ENCODE measurements around the gene CTNNBL1. TPM values are rescaled to one million over a fixed set of nuclear protein-coding genes. Genes with fewer than 3 reads are reported as not detected.
A peak's percentile ranks its signal among the peaks of the same experiment; 100 is the strongest.

CTNNBL1 gene
- total and polyA plus RNA-seq, 8 donors = 36.0 to 63.6 (median 50.1) TPM

DNA sequence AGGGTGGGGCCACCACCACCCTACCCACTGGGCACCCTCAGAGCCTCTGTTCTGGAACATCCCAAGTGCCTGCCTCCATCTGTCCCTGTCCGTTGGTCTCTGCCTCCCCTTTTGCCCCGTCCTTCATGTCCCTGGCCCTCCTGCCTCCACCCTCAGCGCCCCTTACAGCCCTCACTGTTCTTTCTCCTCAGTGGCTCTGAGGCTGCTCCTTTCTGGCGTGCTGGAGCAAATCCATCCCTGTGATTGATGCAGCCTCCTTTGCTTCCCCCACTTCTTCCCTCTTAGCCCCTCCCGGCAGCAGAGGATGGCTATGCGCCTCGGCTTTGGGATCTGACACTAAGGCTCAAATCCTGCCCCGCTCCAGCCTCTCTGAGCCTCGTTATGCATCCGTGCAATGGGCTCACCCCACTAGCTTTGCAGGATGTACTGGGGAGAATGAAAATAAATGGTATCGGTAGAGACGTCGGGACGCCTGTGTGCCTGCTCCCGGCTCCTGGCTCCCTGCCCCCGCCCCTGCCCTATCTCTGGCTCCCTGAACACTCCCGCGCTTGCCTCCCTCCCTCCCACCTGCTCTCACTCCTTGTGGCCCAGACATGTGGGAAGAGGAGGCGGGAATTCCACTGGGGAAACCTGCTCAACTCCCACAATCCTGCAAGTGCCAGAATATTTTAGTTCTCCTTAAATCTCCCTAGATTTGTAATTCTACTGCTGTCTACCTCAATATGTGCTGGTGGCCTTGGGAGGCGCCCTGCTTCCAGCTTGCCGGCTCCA is 222.2 kb downstream of the CTNNBL1 start:
- ATAC-seq (peak; percentile 52), DNase-seq (no peak)
- Histone ChIP-seq H3K9me3 (no peaks in the 10 kb centered on the region), H3K36me3 (no peaks in the 10 kb centered on the region), H3K4me1 (peaks cover 8 to 9% of the 10 kb centered on the region in 2 donors), H3K27me3 (peaks cover 0 to 97% of the 10 kb centered on the region in 2 donors), H3K4me3 (no peak overlapping the region), H3K27ac (no peak overlapping the region)
- intact Hi-C loops (cut with DNase I) = loop anchor here in 1 of 2 donors (10.0 kb wide), 1 partner anchor 59 kb away; no protein-coding TSS in a partner anchor
- TF ChIP-seq, protein P1, sequence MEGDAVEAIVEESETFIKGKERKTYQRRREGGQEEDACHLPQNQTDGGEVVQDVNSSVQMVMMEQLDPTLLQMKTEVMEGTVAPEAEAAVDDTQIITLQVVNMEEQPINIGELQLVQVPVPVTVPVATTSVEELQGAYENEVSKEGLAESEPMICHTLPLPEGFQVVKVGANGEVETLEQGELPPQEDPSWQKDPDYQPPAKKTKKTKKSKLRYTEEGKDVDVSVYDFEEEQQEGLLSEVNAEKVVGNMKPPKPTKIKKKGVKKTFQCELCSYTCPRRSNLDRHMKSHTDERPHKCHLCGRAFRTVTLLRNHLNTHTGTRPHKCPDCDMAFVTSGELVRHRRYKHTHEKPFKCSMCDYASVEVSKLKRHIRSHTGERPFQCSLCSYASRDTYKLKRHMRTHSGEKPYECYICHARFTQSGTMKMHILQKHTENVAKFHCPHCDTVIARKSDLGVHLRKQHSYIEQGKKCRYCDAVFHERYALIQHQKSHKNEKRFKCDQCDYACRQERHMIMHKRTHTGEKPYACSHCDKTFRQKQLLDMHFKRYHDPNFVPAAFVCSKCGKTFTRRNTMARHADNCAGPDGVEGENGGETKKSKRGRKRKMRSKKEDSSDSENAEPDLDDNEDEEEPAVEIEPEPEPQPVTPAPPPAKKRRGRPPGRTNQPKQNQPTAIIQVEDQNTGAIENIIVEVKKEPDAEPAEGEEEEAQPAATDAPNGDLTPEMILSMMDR (IDR thresholded peaks at IDR 0.05) = no peak

- Histone ChIP-seq H3K9me3 (no peaks in the 10 kb centered on the region), H3K27ac (no peak overlapping the region), H3K36me3 (no peaks in the 10 kb centered on the region), H3K4me3 (no peak overlapping the region), H3K27me3 (peaks cover 0 to 86% of the 10 kb centered on the region in 2 donors), H3K4me1 (peaks cover 8 to 9% of the 10 kb centered on the region in 2 donors)
- DNase-seq (no peak), ATAC-seq (no peak)
- intact Hi-C loops (cut with DNase I) = loop anchor here in 1 of 2 donors (10.0 kb wide), 1 partner anchor 57 kb away; no protein-coding TSS in a partner anchor
- TF ChIP-seq, protein P1 (IDR thresholded peaks at IDR 0.05) = no peak
Measured at GRCh38 chr20:37917461-37917860, 223.6 kb downstream of the CTNNBL1 start.

- ATAC-seq (no peak), DNase-seq (no peak)
- H3K4me3 ChIP-seq = no peak overlapping the region
- no peaks in the 10 kb centered on the region for H3K36me3 ChIP-seq
- intact Hi-C loops (cut with DNase I) = loop anchor here in 1 of 2 donors (10.0 kb wide), 1 partner anchor 57 kb away; no protein-coding TSS in a partner anchor
- peaks cover 0 to 83% of the 10 kb centered on the region in 2 donors for H3K27me3 ChIP-seq
- H3K9me3 ChIP-seq = no peaks in the 10 kb centered on the region
- no peak overlapping the region for H3K27ac ChIP-seq
- peaks cover 8 to 9% of the 10 kb centered on the region in 2 donors for H3K4me1 ChIP-seq
- TF ChIP-seq, protein P1 (IDR thresholded peaks at IDR 0.05) = no peak
Measured at GRCh38 chr20:37918035-37918434, 224.2 kb downstream of the CTNNBL1 start.

DNA sequence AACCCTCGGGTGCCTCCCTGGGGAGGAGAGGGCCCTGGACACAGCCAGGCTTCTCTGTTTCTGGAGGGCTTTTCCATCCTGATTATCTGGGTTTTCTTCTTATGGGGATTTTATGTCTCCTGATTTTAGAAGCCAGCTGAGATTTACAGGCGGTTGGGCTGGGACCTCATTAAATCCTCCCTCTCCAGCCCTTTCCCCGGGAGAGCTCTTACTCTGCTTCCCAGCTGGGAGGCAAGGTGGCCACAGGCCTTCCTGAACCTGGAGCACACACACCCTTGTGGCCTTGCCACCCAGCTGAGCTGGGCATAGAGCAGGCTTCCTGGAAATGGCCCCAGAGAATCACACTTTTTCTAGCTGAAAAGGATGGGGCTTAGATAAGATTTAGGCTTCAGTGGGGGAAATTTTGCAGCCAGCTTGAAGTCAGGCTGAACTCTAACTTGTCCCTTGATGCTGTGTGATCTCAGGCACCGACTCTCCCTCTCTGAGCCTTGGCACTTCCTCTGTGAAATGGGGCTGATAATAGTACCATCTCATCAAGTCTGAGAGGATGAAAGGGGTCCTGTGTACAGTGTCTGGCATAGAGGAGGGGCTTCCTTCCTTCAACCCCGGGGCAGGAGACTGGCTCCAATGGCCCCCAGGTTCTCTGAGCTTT is 225.7 kb downstream of the CTNNBL1 start:
- TF ChIP-seq, protein P1 (IDR thresholded peaks at IDR 0.05) = no peak
- Histone ChIP-seq H3K27me3 (peaks cover 0 to 68% of the 10 kb centered on the region in 2 donors), H3K9me3 (no peaks in the 10 kb centered on the region), H3K27ac (no peak overlapping the region), H3K36me3 (no peaks in the 10 kb centered on the region), H3K4me1 (peaks cover 7 to 9% of the 10 kb centered on the region in 2 donors), H3K4me3 (no peak overlapping the region)
- ATAC-seq (no peak), DNase-seq (no peak)
- intact Hi-C loops (cut with DNase I) = loop anchor here in 1 of 2 donors (10.0 kb wide), 1 partner anchor 55 kb away; no protein-coding TSS in a partner anchor

GRCh38 chr20:37920270-37920669 is 226.4 kb downstream of the CTNNBL1 start:
- Histone ChIP-seq H3K9me3 (no peaks in the 10 kb centered on the region), H3K36me3 (no peaks in the 10 kb centered on the region), H3K27ac (no peak overlapping the region), H3K4me1 (peaks cover 2 to 4% of the 10 kb centered on the region in 2 donors), H3K4me3 (no peak overlapping the region), H3K27me3 (peaks cover 0 to 60% of the 10 kb centered on the region in 2 donors)
- DNase-seq = no peak
- ATAC-seq = no peak
- TF ChIP-seq, protein P1 (IDR thresholded peaks at IDR 0.05) = no peak
- intact Hi-C loops (cut with DNase I) = no loop called here

All from left lung (tissue), 10 donors.